ENCODE results near the gene ARHGEF2.
"Not testable (repeated sequence)": the region's sequence is repeated elsewhere in the genome, so short reads cannot be mapped to it uniquely, and the experiment has no call there.

Gene ARHGEF2

GRCh38 chr1:155942578-155943141, 35.7 kb downstream of the ARHGEF2 start:
- no peak for DNase-seq (ENCODE audit: low spot score)

- DNase-seq (ENCODE audit: low spot score) = no peak
Measured at GRCh38 chr1:155941845-155942531, 36.4 kb downstream of the ARHGEF2 start.

- no peak for DNase-seq (ENCODE audit: low spot score)
Measured at GRCh38 chr1:155940993-155941844, 37.1 kb downstream of the ARHGEF2 start, which contains the start of gene RXFP4. TSS of gene RXFP4 (plus strand) at chr1:155941638. CDS start at chr1:155941710, 72 bp downstream.

GRCh38 chr1:155940482-155940992, 37.8 kb downstream of the ARHGEF2 start:
- DNase-seq (ENCODE audit: low spot score) = no peak

DNA sequence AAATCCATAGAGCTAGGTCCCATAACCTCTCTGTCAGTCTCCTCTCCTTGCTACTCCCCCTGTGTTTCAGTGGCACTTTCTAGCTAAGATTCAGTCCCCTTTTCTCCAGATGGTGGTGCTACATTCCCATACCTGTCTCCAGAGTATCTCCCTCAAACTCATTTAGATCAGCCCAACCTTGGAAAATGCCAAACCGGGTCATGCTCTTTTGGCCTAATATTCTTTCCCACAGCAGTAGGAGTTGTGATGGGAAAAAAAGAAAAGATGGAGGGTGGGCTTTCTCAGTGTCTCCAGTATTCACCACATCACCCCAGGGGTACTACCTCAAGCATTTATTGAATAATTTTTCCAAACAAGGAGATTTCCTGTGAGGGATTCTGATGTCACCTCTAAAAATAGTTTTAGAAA, 40.1 kb downstream of the ARHGEF2 start:
- peak; percentile 33 for DNase-seq (ENCODE audit: low spot score)

- no peak for DNase-seq (ENCODE audit: low spot score)
Measured at GRCh38 chr1:155934936-155935590, 43.3 kb downstream of the ARHGEF2 start.

GRCh38 chr1:155934097-155934935, 44.0 kb downstream of the ARHGEF2 start, which contains the start of gene KHDC4:
TSS of gene KHDC4 (minus strand) at chr1:155934413. CDS start at chr1:155934373, 40 bp downstream.
- peak; percentile 96 for DNase-seq (ENCODE audit: low spot score)

DNA sequence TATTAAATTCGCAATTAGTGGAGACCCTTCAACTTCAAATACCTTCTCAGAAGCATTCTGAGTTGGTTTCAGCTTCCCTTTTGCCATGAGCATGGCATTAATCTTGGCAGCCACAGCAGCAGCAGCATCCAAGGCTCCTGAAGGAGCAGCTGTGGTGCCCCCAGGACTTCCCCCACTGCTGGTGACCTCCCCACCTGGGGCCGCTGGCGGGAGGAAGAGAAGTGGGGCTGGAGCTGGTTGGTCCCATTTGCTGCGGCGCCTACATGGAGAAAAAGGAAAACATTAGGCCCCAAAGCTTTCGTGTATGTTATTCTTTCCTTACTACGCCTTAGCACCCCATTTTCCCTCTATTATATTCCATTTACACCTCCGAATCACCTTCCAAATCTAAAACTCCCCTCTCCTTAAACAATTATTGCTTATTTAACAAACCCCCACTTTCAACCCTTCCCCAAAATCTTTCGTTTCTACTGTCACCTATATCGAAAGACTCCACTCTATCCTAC, 44.7 kb downstream of the ARHGEF2 start:
- no peak for DNase-seq (ENCODE audit: low spot score)

GRCh38 chr1:155932487-155932886, 45.9 kb downstream of the ARHGEF2 start:
- no peak for DNase-seq (ENCODE audit: low spot score)

DNA sequence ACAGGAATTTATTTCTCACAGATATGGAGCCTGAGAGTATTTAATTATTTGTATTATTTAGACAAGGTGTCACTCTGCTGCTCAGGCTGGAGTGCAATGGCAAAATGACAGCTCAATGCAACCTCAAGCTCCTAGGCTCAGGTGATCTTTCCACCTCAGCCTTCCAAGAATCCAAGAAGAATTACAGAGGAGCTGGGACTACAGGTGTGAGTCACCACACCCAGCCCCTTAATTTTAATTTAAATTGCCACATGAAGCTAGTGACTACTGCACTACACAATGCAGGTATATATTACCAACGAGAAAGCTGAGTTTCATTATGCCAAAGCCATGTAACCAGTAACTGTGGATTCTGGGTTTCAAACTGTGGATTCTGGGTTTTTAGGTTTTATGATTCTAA, 46.3 kb downstream of the ARHGEF2 start:
- DNase-seq (ENCODE audit: low spot score) = no peak

DNA sequence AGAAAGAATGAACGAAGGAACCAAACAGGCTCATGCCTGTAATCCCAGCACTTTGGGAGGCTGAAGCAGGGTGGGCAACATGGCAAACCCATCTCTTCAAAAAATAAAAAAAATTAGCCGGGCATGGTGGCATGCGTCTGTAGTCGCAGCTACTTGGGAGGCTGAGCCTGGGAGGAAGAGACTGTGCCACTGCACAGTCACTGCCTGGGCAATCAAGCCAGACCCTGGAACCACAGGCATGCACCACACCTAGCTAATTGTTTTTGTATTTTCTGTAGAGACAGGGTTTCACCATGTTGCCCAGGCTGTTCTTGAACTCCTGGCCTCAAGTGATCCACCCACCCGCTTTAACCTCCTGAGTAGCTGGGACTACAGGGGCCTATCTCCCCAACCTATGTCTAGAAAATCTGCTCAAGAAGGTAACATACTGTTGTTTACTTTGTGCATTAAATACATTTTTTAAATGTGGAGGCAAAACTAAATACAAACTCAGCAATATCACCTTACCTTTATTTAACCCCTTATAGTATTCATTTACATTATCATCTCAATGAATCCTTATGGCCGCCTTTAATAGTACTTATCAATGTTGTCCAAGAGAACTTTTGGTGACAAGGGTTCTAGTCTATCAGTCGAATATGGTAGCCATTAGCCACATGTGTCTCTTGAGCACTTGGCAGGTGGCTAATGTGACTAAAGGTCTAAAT, 46.9 kb downstream of the ARHGEF2 start:
- no peak for DNase-seq (ENCODE audit: low spot score)

DNA sequence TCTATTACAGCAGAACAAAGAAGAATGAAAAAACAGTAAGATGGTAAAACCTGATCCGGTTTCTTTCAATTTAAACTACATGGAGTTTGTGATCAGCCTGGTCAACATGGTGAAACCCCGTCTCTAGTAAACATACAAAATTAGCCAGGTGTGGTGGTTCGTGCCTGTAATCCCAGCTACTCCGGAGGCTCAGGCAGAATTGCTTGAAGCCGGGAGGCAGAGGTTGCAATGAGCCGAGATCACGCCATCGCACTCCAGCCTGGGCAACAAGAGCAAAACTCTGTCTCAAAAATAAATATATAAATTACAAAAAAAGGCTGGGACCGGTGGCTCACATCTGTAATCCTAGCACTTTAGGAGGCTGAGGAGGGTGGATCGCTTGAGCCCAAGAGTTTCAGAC, 47.6 kb downstream of the ARHGEF2 start:
- not testable (repeated sequence) for DNase-seq (ENCODE audit: low spot score)

DNA sequence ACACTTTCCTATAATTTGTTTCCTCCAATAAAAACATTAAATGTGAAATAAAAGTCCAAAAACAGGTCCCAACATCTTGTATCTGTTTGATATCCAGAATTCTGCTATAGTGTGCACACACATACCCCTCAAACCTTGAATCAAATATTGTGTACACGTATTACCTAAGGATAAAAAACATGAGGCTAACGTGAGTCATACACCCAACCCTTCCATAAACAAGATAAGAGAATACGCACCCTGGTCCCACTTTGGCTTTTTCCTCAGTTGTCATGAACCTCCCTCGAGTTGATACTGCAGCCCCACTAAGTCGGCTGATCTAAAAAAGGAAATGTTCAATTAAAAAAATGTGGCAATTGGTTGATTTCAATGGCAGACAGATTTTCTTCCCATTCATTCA, 49.3 kb downstream of the ARHGEF2 start:
- DNase-seq (ENCODE audit: low spot score) = no peak

GRCh38 chr1:155925506-155925905, 52.8 kb downstream of the ARHGEF2 start:
- DNase-seq (ENCODE audit: low spot score) = no peak

GRCh38 chr1:155920717-155921116, 57.6 kb downstream of the ARHGEF2 start:
- DNase-seq (ENCODE audit: low spot score) = no peak

DNA sequence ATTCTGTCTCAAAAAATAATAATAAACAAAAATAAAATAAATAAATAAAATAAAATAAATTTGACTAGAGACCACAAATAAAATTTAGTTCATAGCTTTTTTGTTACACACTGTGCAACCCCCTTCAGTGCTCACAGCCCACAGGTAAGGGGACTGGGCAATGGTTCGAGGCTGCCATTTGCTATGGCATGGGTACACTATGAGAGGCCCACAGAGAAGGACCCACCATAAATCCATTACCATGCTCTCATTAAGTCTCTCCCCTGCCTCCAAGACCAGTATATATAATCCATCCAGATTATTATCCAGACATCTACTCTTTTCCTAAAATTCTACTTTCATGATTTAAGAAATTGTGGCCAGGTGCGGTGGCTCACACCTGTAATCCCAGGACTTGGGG, 58.5 kb downstream of the ARHGEF2 start:
- DNase-seq (ENCODE audit: low spot score) = no peak

GRCh38 chr1:155918660-155919059, 59.7 kb downstream of the ARHGEF2 start:
- no peak for DNase-seq (ENCODE audit: low spot score)

- no peak for DNase-seq (ENCODE audit: low spot score)
Measured at GRCh38 chr1:155913969-155914757, 64.2 kb downstream of the ARHGEF2 start.

DNA sequence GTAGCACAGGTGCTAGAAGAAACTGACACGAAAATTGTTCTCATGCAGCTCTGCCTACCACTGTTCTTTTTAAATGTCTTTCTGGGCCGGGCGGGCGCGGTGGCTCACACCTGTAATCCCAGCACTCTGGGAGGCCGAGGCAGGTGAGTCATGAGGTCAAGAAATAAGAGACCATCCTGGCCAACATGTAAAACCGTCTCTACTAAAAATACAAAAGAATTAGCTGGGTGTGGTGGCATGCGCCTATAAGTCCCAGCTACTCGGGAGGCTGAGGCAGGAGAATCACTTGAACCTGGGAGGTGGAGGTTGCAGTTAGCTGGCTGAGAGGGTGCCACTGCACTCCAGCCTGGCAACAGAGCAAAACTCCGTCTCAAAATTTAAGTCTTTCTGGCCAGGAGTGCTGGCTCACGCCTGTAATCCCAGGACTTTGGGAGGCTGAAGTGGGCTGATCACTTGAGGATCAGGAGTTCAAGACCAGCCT, 66.3 kb downstream of the ARHGEF2 start:
- DNase-seq (ENCODE audit: low spot score) = no peak
